Ovary (tissue), 9 donors: Measurements from ENCODE around the gene ALOX12. TPM values are rescaled to one million over a fixed set of nuclear protein-coding genes. Genes with fewer than 3 reads are reported as not detected.
A peak's percentile ranks its signal among the peaks of the same experiment; 100 is the strongest.

ENCODE experiments used
- DNase-seq, 5 donors: peaks; one replicate each; pipeline ENCODE4 v3.0.0-alpha.2; 2019 to 2020
- H3K27ac ChIP-seq, 2 donors: fragments of 200-600 bp; one replicate each; pipeline versions ENCODE4 v1.5.1 to v1.8.0; 2019 to 2022
- H3K27me3 ChIP-seq: fragments of 200-600 bp; one replicate; pipeline ENCODE4 v1.8.0; 2022
- H3K36me3 ChIP-seq: fragments of 200-600 bp; sonication (generic); one replicate; pipeline ENCODE4 v1.5.1; 2019
- H3K4me1 ChIP-seq: one replicate; pipeline ENCODE4 v1.8.1; 2013; ENCODE audit warnings: mild to moderate bottlenecking, moderate library complexity; ENCODE audit not compliant: insufficient read depth
- H3K4me3 ChIP-seq: fragments of 200-600 bp; sonication (generic); one replicate; pipeline ENCODE4 v1.5.1; 2017
- H3K9me3 ChIP-seq, 2 donors: fragments of 200-600 bp in 1 of 2; sonication (generic) in 1 of 2; one replicate each; pipeline versions ENCODE4 v1.5.1 to v1.8.1; 2013 to 2019; ENCODE audit warnings: mild to moderate bottlenecking in 1 of 2, moderate library complexity in 1 of 2
- EP300 ChIP-seq: sonication (generic); formaldehyde crosslinking; IDR thresholded peaks from one replicate; pipeline ENCODE4 v1.6.1; 2017; ENCODE audit warnings: antibody characterized with exemption
- POLR2A ChIP-seq: fragments of 450-650 bp; IDR thresholded peaks from one replicate; pipeline ENCODE4 v1.6.1; 2017; ENCODE audit warnings: antibody characterized with exemption, mild to moderate bottlenecking, moderate library complexity
- WGBS, 3 donors: extraction: QIAGEN DNeasy Blood & Tissue Kit in 1 of 3; methylation state at CpG; one replicate each; pipeline versions ENCODE4 v1.1.5 to v1.1.7; 2013 to 2017; 5-methylcytosine and 5-hydroxymethylcytosine counted together
- intact Hi-C, 4 donors: fragments of 100-400 bp; cut with DNase I; formaldehyde crosslinking; loops; one replicate each; pipeline versions ENCODE4 v1.11.0 to v1.15.1; 2022 to 2023
- polyA plus RNA-seq, 2 donors: library from polyadenylated mRNA; stranded (reverse); fragments of 200-250 nt in 1 of 2; fragments of 350-450 nt in 1 of 2; fragmentation: Illumina TruSeq in 1 of 2; extraction: RNeasy Lipid Tissue Mini Kit (QIAGEN cat#74804) in 1 of 2; gene quantifications; one replicate each; pipeline ENCODE4 v1.2.3, GENCODE V29; 2013 to 2014
- total RNA-seq, 7 donors: library from RNA; depleted of rRNA in 2 of 7; stranded (reverse); fragments of >200 nt in 2 of 7; fragmentation: NEBNext Ultra II Directional in 3 of 7; extraction: Animal tissue kit (Norgen Biotek cat#: 25700) in 3 of 7; gene quantifications; one replicate each; pipeline versions ENCODE4 v1.1.0 to v1.2.4, GENCODE V29; 2016 to 2023
- TF ChIP-seq, protein P1 (sequence below), 3 donors: fragments of 450-650 bp in 2 of 3; fragments of 200-600 bp in 1 of 3; IDR thresholded peaks; one replicate each; pipeline versions ENCODE4 v1.5.1 to v1.8.0; 2016 to 2022; ENCODE audit warnings: antibody characterized with exemption in 3 of 3, mild to moderate bottlenecking in 1 of 3
- donor health status: DM: no; HTN: no; CAD: no; lungs with moderate emphysema.
- donor health status: DM: no; HTN: no; CAD: no.
- donor health status: Bipolar disorder and iron deficiency.
- donor health status: DM: yes; HTN: yes; CAD: no.
- donor health status: DM: no; HTN: no; CAD: no.
- donor health status: DM: yes; HTN: yes; CAD: no.

ALOX12 gene
- total and polyA plus RNA-seq, 9 donors, result 0.05 to 0.74 (median 0.56) TPM; not detected in 5

DNA sequence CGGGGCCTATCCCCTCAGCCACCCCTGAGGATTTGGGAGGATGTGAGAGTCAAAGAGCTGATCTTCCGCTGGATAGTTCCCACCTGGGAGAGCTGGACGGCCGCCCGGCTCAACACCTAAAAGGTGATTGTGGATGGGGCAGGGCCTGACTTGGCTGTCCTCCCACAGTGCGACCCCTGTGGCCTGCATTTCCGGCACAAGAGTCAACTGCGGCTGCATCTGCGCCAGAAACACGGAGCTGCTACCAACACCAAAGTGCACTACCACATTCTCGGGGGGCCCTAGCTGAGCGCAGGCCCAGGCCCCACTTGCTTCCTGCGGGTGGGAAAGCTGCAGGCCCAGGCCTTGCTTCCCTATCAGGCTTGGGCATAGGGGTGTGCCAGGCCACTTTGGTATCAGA lies 31.5 kb downstream of the ALOX12 start:
- no peak for TF ChIP-seq POLR2A
- no peak for TF ChIP-seq EP300
- TF ChIP-seq, protein P1, sequence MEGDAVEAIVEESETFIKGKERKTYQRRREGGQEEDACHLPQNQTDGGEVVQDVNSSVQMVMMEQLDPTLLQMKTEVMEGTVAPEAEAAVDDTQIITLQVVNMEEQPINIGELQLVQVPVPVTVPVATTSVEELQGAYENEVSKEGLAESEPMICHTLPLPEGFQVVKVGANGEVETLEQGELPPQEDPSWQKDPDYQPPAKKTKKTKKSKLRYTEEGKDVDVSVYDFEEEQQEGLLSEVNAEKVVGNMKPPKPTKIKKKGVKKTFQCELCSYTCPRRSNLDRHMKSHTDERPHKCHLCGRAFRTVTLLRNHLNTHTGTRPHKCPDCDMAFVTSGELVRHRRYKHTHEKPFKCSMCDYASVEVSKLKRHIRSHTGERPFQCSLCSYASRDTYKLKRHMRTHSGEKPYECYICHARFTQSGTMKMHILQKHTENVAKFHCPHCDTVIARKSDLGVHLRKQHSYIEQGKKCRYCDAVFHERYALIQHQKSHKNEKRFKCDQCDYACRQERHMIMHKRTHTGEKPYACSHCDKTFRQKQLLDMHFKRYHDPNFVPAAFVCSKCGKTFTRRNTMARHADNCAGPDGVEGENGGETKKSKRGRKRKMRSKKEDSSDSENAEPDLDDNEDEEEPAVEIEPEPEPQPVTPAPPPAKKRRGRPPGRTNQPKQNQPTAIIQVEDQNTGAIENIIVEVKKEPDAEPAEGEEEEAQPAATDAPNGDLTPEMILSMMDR (IDR thresholded peaks at IDR 0.05), result no peak
- Histone ChIP-seq H3K36me3 (no peaks in the 10 kb centered on the region), H3K27me3 (no peaks in the 10 kb centered on the region), H3K4me1 (no peaks in the 10 kb centered on the region), H3K9me3 (no peaks in the 10 kb centered on the region), H3K27ac (no peak overlapping the region), H3K4me3 (no peak overlapping the region)
- DNase-seq, result no peak
- intact Hi-C loops, result no loop called here
- WGBS, 3 donors, result 58 to 68% (median 58%) methylated on average over 13 of the region's 13 CpGs

DNA sequence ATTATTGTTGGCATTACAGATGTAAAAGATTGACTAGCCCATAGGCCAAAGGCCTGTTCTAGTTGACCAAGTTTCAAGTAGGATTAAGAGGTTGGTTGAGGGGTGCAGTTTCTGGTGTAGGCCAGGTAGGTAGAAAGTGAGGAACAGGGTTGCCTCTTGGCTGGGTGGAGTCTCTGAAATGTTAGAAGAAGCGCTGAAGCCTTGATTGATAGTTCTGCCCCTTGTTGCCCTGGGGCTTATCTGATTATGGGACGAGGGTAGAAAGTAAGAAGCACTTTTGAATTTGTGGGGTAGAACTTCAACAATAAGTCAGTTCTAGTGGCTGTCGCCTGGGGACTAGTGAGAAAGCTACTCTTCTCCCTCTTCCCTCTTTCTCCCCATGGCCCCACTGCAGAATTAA lies 33.2 kb downstream of the ALOX12 start:
- H3K36me3 ChIP-seq, result no peaks in the 10 kb centered on the region
- TF ChIP-seq, protein P1 (IDR thresholded peaks at IDR 0.05), result no peak
- TF ChIP-seq EP300 (no peak), POLR2A (no peak)
- H3K9me3 ChIP-seq, result no peaks in the 10 kb centered on the region
- WGBS, 3 donors, result 73 to 77% (median 75%) methylated on average over 3 of the region's 3 CpGs
- no peak for DNase-seq
- no peaks in the 10 kb centered on the region for H3K4me1 ChIP-seq
- no peak overlapping the region for H3K27ac ChIP-seq
- H3K4me3 ChIP-seq, result no peak overlapping the region
- no peaks in the 10 kb centered on the region for H3K27me3 ChIP-seq
- intact Hi-C loops, result no loop called here

- Histone ChIP-seq H3K36me3 (no peaks in the 10 kb centered on the region), H3K4me1 (no peaks in the 10 kb centered on the region), H3K9me3 (no peaks in the 10 kb centered on the region), H3K27me3 (no peaks in the 10 kb centered on the region), H3K4me3 (no peak overlapping the region), H3K27ac (no peak overlapping the region)
- intact Hi-C loops, result no loop called here
- WGBS, 3 donors, result 69 to 78% (median 72%) methylated on average over 8 of the region's 8 CpGs
- TF ChIP-seq EP300, result no peak
- TF ChIP-seq, protein P1 (IDR thresholded peaks at IDR 0.05), result no peak
- TF ChIP-seq POLR2A, result no peak
- DNase-seq, result peak in 1 of 5 donors; percentile 28
These were observed 33.8 kb downstream of the ALOX12 start for GRCh38 chr17:7029659-7030058.

DNA sequence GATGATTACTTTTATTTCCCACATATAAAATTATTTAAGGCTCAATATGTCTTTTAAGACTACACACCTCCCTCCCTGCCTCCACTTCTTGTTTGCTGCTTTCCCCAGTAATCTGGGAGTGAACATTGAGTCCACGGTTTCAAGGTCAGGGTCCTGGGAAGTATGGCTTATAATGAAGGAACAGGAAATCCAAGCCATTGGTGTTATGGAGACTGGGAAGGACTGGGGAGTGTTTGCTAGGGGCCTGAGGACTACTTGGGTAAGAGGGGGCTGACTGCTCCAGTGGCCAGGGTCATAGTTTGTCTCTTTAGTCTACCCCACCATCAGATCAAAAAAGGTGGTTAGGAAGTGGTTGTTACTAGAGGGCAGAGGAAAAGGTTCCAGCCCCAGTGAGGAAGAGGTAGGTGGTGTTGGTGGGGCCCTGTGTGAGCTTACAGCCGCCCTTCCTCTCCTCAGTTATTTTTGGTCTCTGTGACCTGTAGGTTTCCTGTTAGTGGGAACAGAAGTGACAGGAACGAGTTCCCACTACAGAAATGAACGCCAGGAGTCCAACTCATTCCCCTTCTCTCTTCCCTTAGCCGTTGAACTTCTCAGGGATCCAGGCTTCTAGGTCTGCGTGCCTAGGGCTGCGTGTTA lies 39.2 kb downstream of the ALOX12 start:
- no peaks in the 10 kb centered on the region for H3K27me3 ChIP-seq
- peak in 1 of 5 donors; percentile 28 for DNase-seq
- intact Hi-C loops, result no loop called here
- TF ChIP-seq, protein P1 (IDR thresholded peaks at IDR 0.05), result no peak
- TF ChIP-seq EP300, result no peak
- no peak for TF ChIP-seq POLR2A
- H3K36me3 ChIP-seq, result no peaks in the 10 kb centered on the region
- no peaks in the 10 kb centered on the region for H3K9me3 ChIP-seq
- no peak overlapping the region for H3K27ac ChIP-seq
- H3K4me1 ChIP-seq, result peaks cover 2% of the 10 kb centered on the region
- H3K4me3 ChIP-seq, result peak overlapping the region; percentile 59
- WGBS, 3 donors, result 4 to 8% (median 7%) methylated on average over 7 of the region's 7 CpGs
